GM12878 (cell line): ENCODE measurements around the gene RNU1-3. TPM values are rescaled to one million over a fixed set of nuclear protein-coding genes. Genes with fewer than 3 reads are reported as not detected.
"Not testable (repeated sequence)": the region's sequence is repeated elsewhere in the genome, so short reads cannot be mapped to it uniquely, and the experiment has no call there.

ENCODE experiments used
- ATAC-seq: fragments of 200-7000 bp; cut with Tn5 transposase; 3 replicates; pipeline ENCODE4 v1.9.1; 2020; ENCODE audit warnings: mild to moderate bottlenecking, moderate library complexity
- BruUV-seq: library from RNA; stranded (reverse); fragments of 400-500 nt; replicated peaks from 2 replicates; lab custom pipeline; 2021; lab: Mats Ljungman, UMichigan
- CTCF ChIA-PET: fragments of 300-600 bp; sonication (Branson Sonifier 250); formaldehyde crosslinking; extraction: SDS; loops from one replicate; lab custom pipeline; 2021; ENCODE audit warnings: inconsistent platforms; lab: Yijun Ruan, JAX
- POLR2A ChIA-PET: fragments of 350-600 bp; formaldehyde crosslinking; extraction: SDS; loops from one replicate; lab custom pipeline; 2021; ENCODE audit warnings: inconsistent platforms; lab: Charles Lee
- RAD21 ChIA-PET: fragments of 300-600 bp; sonication (Branson Sonifier 250); formaldehyde crosslinking; loops from one replicate; lab custom pipeline; 2023; ENCODE audit warnings: antibody characterized with exemption; ENCODE audit not compliant: unreplicated experiment; lab: Charles Lee
- SMC1A ChIA-PET: fragments of 300-600 bp; sonication (Branson Sonifier 250); formaldehyde crosslinking; loops from one replicate; lab custom pipeline; 2023; ENCODE audit not compliant: unreplicated experiment, uncharacterized antibody; lab: Charles Lee
- DNase-seq: peaks from one replicate; pipeline ENCODE4 v3.0.0-alpha.2; 2011; ENCODE audit warnings: low read depth, low spot score
- FAIRE-seq: peaks from 3 replicates; lab custom pipeline; 2011; peaks lifted over from hg19 to GRCh38; lab: Jason Lieb, UNC
- H2AFZ ChIP-seq: 2 replicates; pipeline ENCODE4 v1.6.0; 2011; ENCODE audit warnings: low read depth, low read length, control low read depth; ENCODE audit not compliant: control insufficient read depth
- H3K27ac ChIP-seq: 2 replicates; pipeline ENCODE4 v1.5.1; 2011; ENCODE audit warnings: control low read depth; ENCODE audit not compliant: control insufficient read depth, insufficient read depth
- H3K27me3 ChIP-seq, 2 experiments: replicated peaks in 1 of 2; 2 replicates each; pipeline versions ENCODE4 v1.6.0 to v1.6.1; 2011; ENCODE audit warnings: low read length in 1 of 2; ENCODE audit not compliant: control insufficient read depth in 2 of 2, insufficient read depth in 2 of 2
- H3K36me3 ChIP-seq, 2 experiments: 2 replicates each; pipeline ENCODE4 v1.5.1; 2011; ENCODE audit warnings: low read length in 1 of 2; ENCODE audit not compliant: control insufficient read depth in 2 of 2, insufficient read depth in 2 of 2
- H3K4me1 ChIP-seq: 2 replicates; pipeline ENCODE4 v1.6.1; 2011; ENCODE audit warnings: mild to moderate bottlenecking, low read length, moderate library complexity, mixed read lengths; ENCODE audit not compliant: control insufficient read depth, insufficient read depth
- H3K4me2 ChIP-seq: 2 replicates; pipeline ENCODE4 v1.6.0; 2011; ENCODE audit warnings: control low read depth; ENCODE audit not compliant: control insufficient read depth, insufficient read depth
- H3K4me3 ChIP-seq: fragments of 200-600 bp; sonication (generic); 2 replicates; pipeline ENCODE4 v1.5.1; 2016
- H3K79me2 ChIP-seq: 2 replicates; pipeline ENCODE4 v1.6.0; 2011; ENCODE audit warnings: low read length; ENCODE audit not compliant: control insufficient read depth, insufficient read depth
- H3K9ac ChIP-seq: 2 replicates; pipeline ENCODE4 v1.8.0; 2011; ENCODE audit warnings: low read length, control low read depth, mixed read lengths; ENCODE audit not compliant: control insufficient read depth, insufficient read depth
- H3K9me3 ChIP-seq: replicated peaks from 3 replicates; pipeline ENCODE4 v1.5.1; 2011; ENCODE audit warnings: mild to moderate bottlenecking, low read length; ENCODE audit not compliant: control insufficient read depth, insufficient read depth
- H4K20me1 ChIP-seq: 2 replicates; pipeline ENCODE4 v1.6.0; 2011; ENCODE audit not compliant: control insufficient read depth, insufficient read depth
- ATF2 ChIP-seq: IDR thresholded peaks from 2 replicates; pipeline ENCODE4 v1.6.1; 2012; ENCODE audit warnings: low read length, inconsistent platforms
- BACH1 ChIP-seq: fragments of 450-650 bp; IDR thresholded peaks from 2 replicates; pipeline ENCODE4 v1.6.1; 2017; ENCODE audit warnings: mild to moderate bottlenecking, borderline replicate concordance
- CBFB ChIP-seq: IDR thresholded peaks from 2 replicates; pipeline ENCODE4 v1.6.1; 2016; ENCODE audit warnings: antibody characterized with exemption, low read depth
- CREM ChIP-seq: IDR thresholded peaks from 2 replicates; pipeline ENCODE4 v1.6.1; 2014; ENCODE audit warnings: antibody characterized with exemption, low read depth
- DPF2 ChIP-seq: fragments of 450-650 bp; IDR thresholded peaks from 2 replicates; pipeline ENCODE4 v1.6.1; 2017; ENCODE audit warnings: mild to moderate bottlenecking
- EED ChIP-seq: sonication (generic); IDR thresholded peaks from 2 replicates; pipeline ENCODE4 v1.6.1; 2016; ENCODE audit warnings: antibody characterized with exemption, low read depth
- GABPA ChIP-seq: IDR thresholded peaks from 2 replicates; pipeline ENCODE4 v1.6.1; 2014; ENCODE audit warnings: antibody characterized with exemption, low read depth, mild to moderate bottlenecking, inconsistent platforms
- IKZF1 ChIP-seq: fragments of 450-650 bp; conservative IDR thresholded peaks from 2 replicates; pipeline ENCODE4 v1.6.1; 2017; ENCODE audit warnings: antibody characterized with exemption, mild to moderate bottlenecking
- IKZF2 ChIP-seq, 2 experiments: fragments of 450-650 bp; IDR thresholded peaks; 2 replicates each; pipeline ENCODE4 v1.6.1; 2017; ENCODE audit warnings: mild to moderate bottlenecking in 2 of 2, moderate library complexity in 2 of 2
- IRF4 ChIP-seq: IDR thresholded peaks from 2 replicates; pipeline ENCODE4 v1.6.1; 2011; ENCODE audit warnings: low read depth, low read length
- IRF5 ChIP-seq: fragments of 450-650 bp; IDR thresholded peaks from 2 replicates; pipeline ENCODE4 v1.6.1; 2017; ENCODE audit warnings: borderline replicate concordance
- JUNB ChIP-seq: IDR thresholded peaks from 2 replicates; pipeline ENCODE4 v1.6.1; 2016; ENCODE audit warnings: antibody characterized with exemption, mild to moderate bottlenecking
- JUND ChIP-seq: IDR thresholded peaks from 2 replicates; pipeline ENCODE4 v1.6.1; 2012; ENCODE audit warnings: low read depth, mild to moderate bottlenecking, low read length, improper control_type of control experiment, moderate library complexity
- NBN ChIP-seq: fragments of 450-650 bp; IDR thresholded peaks from 2 replicates; pipeline ENCODE4 v1.6.1; 2016
- NFIC ChIP-seq: IDR thresholded peaks from 2 replicates; pipeline ENCODE4 v1.6.1; 2012; ENCODE audit warnings: low read depth, mild to moderate bottlenecking, inconsistent platforms, low read length, moderate library complexity
- NR2F1 ChIP-seq: fragments of 450-650 bp; conservative IDR thresholded peaks from 2 replicates; pipeline ENCODE4 v1.6.1; 2017; ENCODE audit warnings: mild to moderate bottlenecking
- PAX5 ChIP-seq: IDR thresholded peaks from 2 replicates; pipeline ENCODE4 v1.6.1; 2011; ENCODE audit warnings: low read depth, low read length, borderline replicate concordance
- RELB ChIP-seq: fragments of 450-650 bp; IDR thresholded peaks from 2 replicates; pipeline ENCODE4 v1.6.1; 2017; ENCODE audit warnings: low read depth, mild to moderate bottlenecking, moderate library complexity
- RUNX3 ChIP-seq: IDR thresholded peaks from 2 replicates; pipeline ENCODE4 v1.6.1; 2012; ENCODE audit warnings: low read length, inconsistent platforms
- ZNF384 ChIP-seq: IDR thresholded peaks from 2 replicates; pipeline ENCODE4 v1.6.1; 2012; ENCODE audit warnings: low read depth, mild to moderate bottlenecking, low read length, improper control_type of control experiment, borderline replicate concordance
- WGBS: methylation state at CpG from one replicate; pipeline ENCODE4 v1.1.6; 2016; ENCODE audit warnings: low lambda C conversion rate; ENCODE audit not compliant: insufficient replicate concordance, insufficient coverage; ENCODE audit errors: missing lambda C conversion rate; 5-methylcytosine and 5-hydroxymethylcytosine counted together
- in situ Hi-C: fragments of 300-500 bp; cut with MboI; formaldehyde crosslinking; loops from 9 replicates; pipeline ENCODE4 v1.14.3; 2018; ENCODE audit warnings: mixed read lengths
- intact Hi-C: fragments of 100-400 bp; cut with micrococcal nuclease; formaldehyde crosslinking; loops from one replicate; pipeline ENCODE4 v1.14.2; 2022; ENCODE audit not compliant: unreplicated experiment
- polyA plus RNA-seq, 11 experiments: library from polyadenylated mRNA; depleted of rRNA in 4 of 11; unstranded in 6 of 11; stranded (reverse) in 5 of 11; fragments of >200 nt; fragmentation: Nextera tagmentation in 4 of 11; fragmentation: Illumina TruSeq in 1 of 11; extraction: Ambion mirVana in 4 of 11; extraction: Trizol in 1 of 11; gene quantifications; 1 replicate in 1 of 11; 2 replicates in 10 of 11; pipeline versions ENCODE4 v1.2.1 to v1.2.3, GENCODE V29; 2011 to 2016; ENCODE audit warnings: inconsistent platforms in 2 of 11, missing spikeins in 2 of 11, low read depth in 1 of 11
- total RNA-seq, 4 experiments: library from RNA; depleted of rRNA in 3 of 4; stranded (reverse); fragments of >200 nt in 3 of 4; fragmentation: Illumina TruSeq in 1 of 4; extraction: Trizol in 1 of 4; gene quantifications; 2 replicates each; pipeline versions ENCODE4 v1.2.1 to v1.2.3, GENCODE V29; 2013 to 2021

Gene RNU1-3
- total and polyA plus RNA-seq, 10 of the 15 experiments (the other 5 are each of a cell fraction or from before 2014, with no cell fraction given): under 0.01 to 20,946 (median 4.7) TPM; not detected in 2

GRCh38 chr1:16676661-16677523 lies 10.1 kb upstream of the RNU1-3 start (continued):
- TF ChIP-seq IRF5 (peak; percentile 56; the same call in 1 of the 2 replicates), NFIC (peak; percentile 87), JUND (peak; percentile 51; the same call in 1 of the 2 replicates), RELB (peak; percentile 21; the same call in 1 of the 2 replicates), RUNX3 (peak; percentile 98), IKZF1 (peak; percentile 30), DPF2 (0 out of 2 replicates have a peak, but pooled peaks have one; percentile 49), CREM (0 out of 2 replicates have a peak, but pooled peaks have one; percentile 8), GABPA (peak; percentile 45; the same call in 1 of the 2 replicates), ATF2 (peak; percentile 39; the same call in 1 of the 2 replicates), NBN (0 out of 2 replicates have a peak, but pooled peaks have one; percentile 24), IKZF2 (IDR thresholded peaks at IDR 0.05) (peak; percentile 68 to 81), NR2F1 (0 out of 2 replicates have a peak, but pooled peaks have one; percentile 13), IRF4 (peak; percentile 84), CBFB (peak; percentile 96), PAX5 (peak; percentile 82), BACH1 (peak; percentile 64; the same call in 1 of the 2 replicates), ZNF384 (peak; percentile 60; the same call in 1 of the 2 replicates), EED (peak; percentile 80), JUNB (peak; percentile 87)

GRCh38 chr1:16675118-16675510 lies 8.4 kb upstream of the RNU1-3 start:
- BruUV-seq, FAIRE-seq, CTCF ChIA-PET: not testable (repeated sequence)

More at GRCh38 chr1:16675118-16675510, 8.4 kb upstream of the RNU1-3 start:
- H4K20me1 ChIP-seq, H3K79me2 ChIP-seq, intact Hi-C loops, H3K36me3 ChIP-seq, DNase-seq, H2AFZ ChIP-seq, H3K27me3 ChIP-seq, RAD21 ChIA-PET, H3K4me2 ChIP-seq, ATAC-seq, in situ Hi-C loops, POLR2A ChIA-PET, H3K9ac ChIP-seq, H3K27ac ChIP-seq, H3K9me3 ChIP-seq, SMC1A ChIA-PET, H3K4me3 ChIP-seq, H3K4me1 ChIP-seq: not testable (repeated sequence)
- WGBS: no CpG with 5 or more reads among the region's 2 CpGs
